Panc1 (cell line): ENCODE data around the gene PPHLN1. TPM values are rescaled to one million over a fixed set of nuclear protein-coding genes. Genes with fewer than 3 reads are reported as not detected.
A peak's percentile ranks its signal among the peaks of the same experiment; 100 is the strongest.

Experiments used
- ATAC-seq: fragments of 200-7000 bp; cut with Tn5 transposase; 2 replicates; pipeline ENCODE4 v1.9.1; 2020; ENCODE audit warnings: mild to moderate bottlenecking, moderate library complexity
- BruUV-seq: library from RNA; stranded (reverse); fragments of 400-500 nt; replicated peaks from 2 replicates; lab custom pipeline; 2021; lab: Mats Ljungman, UMichigan
- CTCF ChIA-PET: fragments of 300-600 bp; sonication (Branson Sonifier 250); formaldehyde crosslinking; loops from one replicate; lab custom pipeline; 2022; ENCODE audit warnings: antibody characterized with exemption; lab: Charles Lee
- POLR2A ChIA-PET: fragments of 300-600 bp; sonication (Branson Sonifier 250); formaldehyde crosslinking; loops from one replicate; lab custom pipeline; 2022; ENCODE audit warnings: antibody characterized with exemption; lab: Charles Lee
- DNase-seq: peaks from one replicate; pipeline ENCODE4 v3.0.0-alpha.2; 2010; ENCODE audit warnings: low read depth, low spot score
- H3K27ac ChIP-seq: 2 replicates; pipeline ENCODE4 v1.5.1; 2011; ENCODE audit warnings: mild to moderate bottlenecking, low read length, inconsistent platforms
- H3K27me3 ChIP-seq: fragments of 200-500 bp; sonication (Bioruptor generic); 2 replicates; pipeline ENCODE4 v1.6.0; 2014; ENCODE audit warnings: low read length, inconsistent platforms; ENCODE audit not compliant: control insufficient read depth, insufficient read depth
- H3K36me3 ChIP-seq: fragments of 200-500 bp; sonication (Bioruptor generic); 2 replicates; pipeline ENCODE4 v1.5.1; 2014; ENCODE audit warnings: inconsistent platforms, mild to moderate bottlenecking, low read length, moderate library complexity; ENCODE audit not compliant: control insufficient read depth, insufficient read depth
- H3K4me1 ChIP-seq: 2 replicates; pipeline ENCODE4 v1.5.1; 2011; ENCODE audit warnings: inconsistent platforms, mild to moderate bottlenecking, low read length, moderate library complexity; ENCODE audit not compliant: control insufficient read depth, insufficient read depth
- H3K4me3 ChIP-seq, 2 experiments: 2 replicates each; pipeline ENCODE4 v1.5.1; 2011 to 2012; ENCODE audit warnings: low read depth in 2 of 2, low read length in 2 of 2, mild to moderate bottlenecking in 2 of 2, inconsistent platforms in 1 of 2, moderate library complexity in 1 of 2
- H3K9me3 ChIP-seq: fragments of 200-500 bp; sonication (Bioruptor generic); 2 replicates; pipeline ENCODE4 v1.5.1; 2014; ENCODE audit warnings: low read depth, mild to moderate bottlenecking, inconsistent platforms, low read length, moderate library complexity; ENCODE audit not compliant: control insufficient read depth, insufficient read depth
- CTCF ChIP-seq: fragments of 450-650 bp; IDR thresholded peaks from 2 replicates; pipeline ENCODE4 v1.5.1; 2017; ENCODE audit warnings: mild to moderate bottlenecking
- POLR2AphosphoS5 ChIP-seq: IDR thresholded peaks from 2 replicates; pipeline ENCODE4 v1.6.1; 2012; ENCODE audit warnings: mild to moderate bottlenecking, low read depth, low read length, moderate library complexity
- REST ChIP-seq, 2 experiments: IDR thresholded peaks; 2 replicates each; pipeline ENCODE4 v1.6.1; 2011 to 2012; ENCODE audit warnings: low read depth in 2 of 2, control low read depth in 1 of 2, low read length in 1 of 2, mild to moderate bottlenecking in 1 of 2, moderate library complexity in 1 of 2; ENCODE audit not compliant: insufficient read depth in 1 of 2
- SIN3A ChIP-seq: IDR thresholded peaks from 2 replicates; pipeline ENCODE4 v1.6.1; 2012; ENCODE audit warnings: low read depth, mild to moderate bottlenecking, low read length, moderate library complexity, borderline replicate concordance; ENCODE audit not compliant: insufficient read depth
- TCF7L2 ChIP-seq: IDR thresholded peaks from 2 replicates; pipeline ENCODE4 v1.6.1; 2011; ENCODE audit warnings: mild to moderate bottlenecking, low read depth, low read length, inconsistent platforms
- in situ Hi-C: cut with HindIII; loops from 2 replicates; pipeline ENCODE4 v1.10.0; 2016; ENCODE audit warnings: low sequenced_read_pairs, low pct_unique_long_range_greater_than_20kb
- intact Hi-C: fragments of 100-400 bp; cut with micrococcal nuclease; formaldehyde crosslinking; loops from one replicate; pipeline ENCODE4 v1.10.0; 2022; ENCODE audit not compliant: unreplicated experiment
- total RNA-seq: library from RNA; stranded (reverse); gene quantifications from one replicate; pipeline ENCODE4 v1.2.1, GENCODE V29; 2021; ENCODE audit not compliant: unreplicated experiment

The PPHLN1 gene
- total RNA-seq, 1 experiment from 2014 or later: 56.5 TPM

- Histone ChIP-seq H3K36me3 (no peaks in the 10 kb centered on the region), H3K4me1 (peaks cover 15% of the 10 kb centered on the region; the same call in 1 of the 2 replicates), H3K27me3 (peaks cover 16% of the 10 kb centered on the region), H3K27ac (peak overlapping the region; percentile 71), H3K9me3 (no peaks in the 10 kb centered on the region), H3K4me3 (peak overlapping the region; percentile 54 to 65)
- intact Hi-C loops (loop anchor here (5.0 kb wide), 1 partner anchor 800 kb away; no protein-coding TSS in a partner anchor), in situ Hi-C loops (no loop called here)
- ATAC-seq (peak; percentile 31), DNase-seq (no peak)
- TF ChIP-seq TCF7L2 (no peak), SIN3A (no peak), POLR2AphosphoS5 (no peak), CTCF (no peak), REST (IDR thresholded peaks at IDR 0.05; ENCODE audit: insufficient read depth in 1 of 2, low read depth in 2 of 2, low read length in 1 of 2) (no peak)
- BruUV-seq: no TSS peak
- ChIA-PET POLR2A (no interaction called here), CTCF (interaction anchor here (0.6 to 0.7 kb wide), 2 partner anchors 21 to 87 kb away, joined by 4 read pairs; no protein-coding TSS in a partner anchor)
Measured at GRCh38 chr12:42482041-42482747, 156.2 kb downstream of the PPHLN1 start.

- POLR2A ChIA-PET: no interaction called here
- intact Hi-C loops: loop anchor here (5.0 kb wide), 1 partner anchor 799 kb away; no protein-coding TSS in a partner anchor
Measured at GRCh38 chr12:42482748-42483520, 157.0 kb downstream of the PPHLN1 start.

More at GRCh38 chr12:42482748-42483520, 157.0 kb downstream of the PPHLN1 start:
- Histone ChIP-seq H3K4me3 (peak overlapping the region; percentile 54 to 65), H3K27me3 (peaks cover 16% of the 10 kb centered on the region), H3K4me1 (peaks cover 15% of the 10 kb centered on the region; the same call in 1 of the 2 replicates), H3K36me3 (no peaks in the 10 kb centered on the region), H3K9me3 (no peaks in the 10 kb centered on the region), H3K27ac (peak overlapping the region; percentile 71)
- CTCF ChIA-PET: interaction anchor here (0.6 to 1.3 kb wide), 4 partner anchors 20 to 87 kb away, joined by 4 to 7 read pairs (median 4); no protein-coding TSS in a partner anchor
- peak; percentile 93 for ATAC-seq
- DNase-seq: no peak
- TF ChIP-seq SIN3A: 0 out of 2 replicates have a peak, but pooled peaks have one; percentile 61
- peak; percentile 98 for TF ChIP-seq CTCF
- TF ChIP-seq POLR2AphosphoS5: no peak; the same call in 1 of the 2 replicates
- TF ChIP-seq REST (IDR thresholded peaks at IDR 0.05; ENCODE audit: insufficient read depth in 1 of 2, low read depth in 2 of 2, low read length in 1 of 2): no peak
- no peak for TF ChIP-seq TCF7L2
- in situ Hi-C loops: no loop called here
- BruUV-seq: no TSS peak
